Activated naive CD4-positive, alpha-beta T cell treated with anti-CD3 and anti-CD28 coated beads, Interleukin-2, amount 10 ng/mL, durations not matched to agents 7 days and 5 days (primary cell): ENCODE results near the gene TMC8.

Experiments used
- CTCF ChIA-PET: fragments of 350-600 bp; sonication (Branson Sonifier 250); formaldehyde crosslinking; loops from one replicate; lab custom pipeline; 2021; ENCODE audit warnings: antibody characterized with exemption; lab: Charles Lee
- DNase-seq: peaks from one replicate; pipeline ENCODE4 v3.0.0-alpha.2; 2020
- H3K27ac Mint-ChIP-seq: one replicate; pipeline ENCODE4 v1.8.0; 2021; ENCODE audit warnings: mild to moderate bottlenecking, moderate library complexity, mixed read lengths
- H3K27me3 Mint-ChIP-seq: one replicate; pipeline ENCODE4 v1.8.0; 2021; ENCODE audit warnings: mild to moderate bottlenecking, mixed read lengths
- H3K36me3 Mint-ChIP-seq: one replicate; pipeline ENCODE4 v1.8.0; 2021; ENCODE audit warnings: mixed read lengths
- H3K4me1 Mint-ChIP-seq: one replicate; pipeline ENCODE4 v1.8.0; 2021; ENCODE audit warnings: mixed read lengths
- H3K4me3 Mint-ChIP-seq: one replicate; pipeline ENCODE4 v1.8.0; 2021; ENCODE audit warnings: mild to moderate bottlenecking, moderate library complexity, mixed read lengths
- H3K9me3 Mint-ChIP-seq: one replicate; pipeline ENCODE4 v1.8.0; 2021; ENCODE audit warnings: mixed read lengths

TMC8 gene

DNA sequence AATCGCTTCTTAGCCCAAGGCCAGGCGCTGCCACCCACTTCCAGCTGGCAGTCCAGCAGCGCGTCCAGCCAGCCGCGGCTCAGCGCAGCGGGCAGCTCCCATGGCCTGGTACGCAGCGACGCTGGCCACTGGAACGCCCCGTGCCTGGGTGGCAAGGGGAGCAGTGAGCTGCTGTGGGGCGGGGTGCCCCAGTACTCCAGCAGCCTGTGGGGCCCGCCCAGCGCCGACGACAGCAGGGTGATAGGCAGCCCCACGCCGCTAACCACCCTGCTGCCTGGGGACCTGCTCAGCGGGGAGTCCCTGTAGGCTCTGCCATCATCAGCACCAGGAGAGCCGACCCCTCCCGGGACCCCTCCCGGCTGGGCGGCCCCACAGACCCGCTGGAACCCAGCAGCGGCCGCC lies 26.0 kb upstream of the TMC8 start:
- no peak overlapping the region for H3K4me3 Mint-ChIP-seq
- H3K4me1 Mint-ChIP-seq: no peaks in the 10 kb centered on the region
- peaks cover 45% of the 10 kb centered on the region for H3K36me3 Mint-ChIP-seq
- CTCF ChIA-PET: no interaction called here
- no peak overlapping the region for H3K27ac Mint-ChIP-seq
- no peaks in the 10 kb centered on the region for H3K27me3 Mint-ChIP-seq
- DNase-seq: no peak
- peaks cover 1% of the 10 kb centered on the region for H3K9me3 Mint-ChIP-seq

GRCh38 chr17:78105101-78105500 lies 25.5 kb upstream of the TMC8 start:
- H3K9me3 Mint-ChIP-seq: no peaks in the 10 kb centered on the region
- H3K36me3 Mint-ChIP-seq: peaks cover 42% of the 10 kb centered on the region
- no peak overlapping the region for H3K4me3 Mint-ChIP-seq
- no peaks in the 10 kb centered on the region for H3K4me1 Mint-ChIP-seq
- no peak for DNase-seq
- CTCF ChIA-PET: no interaction called here
- H3K27me3 Mint-ChIP-seq: no peaks in the 10 kb centered on the region
- H3K27ac Mint-ChIP-seq: no peak overlapping the region

GRCh38 chr17:78105551-78105950 lies 25.0 kb upstream of the TMC8 start:
- H3K4me1 Mint-ChIP-seq: no peaks in the 10 kb centered on the region
- DNase-seq: no peak
- H3K27me3 Mint-ChIP-seq: no peaks in the 10 kb centered on the region
- CTCF ChIA-PET: no interaction called here
- H3K4me3 Mint-ChIP-seq: no peak overlapping the region
- no peak overlapping the region for H3K27ac Mint-ChIP-seq
- peaks cover 42% of the 10 kb centered on the region for H3K36me3 Mint-ChIP-seq
- H3K9me3 Mint-ChIP-seq: no peaks in the 10 kb centered on the region

GRCh38 chr17:78106211-78106610 lies 24.4 kb upstream of the TMC8 start:
- DNase-seq: no peak
- peaks cover 43% of the 10 kb centered on the region for H3K36me3 Mint-ChIP-seq
- CTCF ChIA-PET: interaction anchor here (0.6 to 1.4 kb wide), 3 partner anchors 21 to 92 kb away, joined by 3 to 4 read pairs (median 3); no protein-coding TSS in a partner anchor
- no peaks in the 10 kb centered on the region for H3K27me3 Mint-ChIP-seq
- peaks cover 3% of the 10 kb centered on the region for H3K4me1 Mint-ChIP-seq
- H3K9me3 Mint-ChIP-seq: no peaks in the 10 kb centered on the region
- H3K4me3 Mint-ChIP-seq: no peak overlapping the region
- no peak overlapping the region for H3K27ac Mint-ChIP-seq

DNA sequence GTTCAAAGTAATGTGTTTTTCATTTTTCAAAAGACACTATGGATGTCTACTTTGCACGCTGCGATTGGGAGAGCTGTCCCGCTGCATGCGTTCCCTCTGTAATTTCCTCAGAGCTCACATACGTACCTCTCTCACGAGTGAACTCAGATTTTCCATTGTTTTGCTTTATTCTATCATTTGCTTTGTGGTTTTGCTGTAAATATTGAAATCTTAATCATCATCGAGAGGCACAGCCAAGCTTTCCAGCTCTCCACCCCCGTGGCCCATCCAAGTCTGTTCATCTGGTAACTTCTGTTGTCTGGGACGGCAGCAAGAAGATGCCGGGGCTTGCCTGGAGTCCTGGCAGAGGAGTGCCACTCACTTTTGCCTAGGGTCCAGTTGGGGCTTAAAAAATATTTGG lies 23.1 kb upstream of the TMC8 start:
- peaks cover 38% of the 10 kb centered on the region for H3K36me3 Mint-ChIP-seq
- peaks cover 7% of the 10 kb centered on the region for H3K4me1 Mint-ChIP-seq
- no peak overlapping the region for H3K4me3 Mint-ChIP-seq
- CTCF ChIA-PET: interaction anchor here (1.4 kb wide), 1 partner anchor 68 kb away, joined by 4 read pairs; no protein-coding TSS in a partner anchor
- H3K27ac Mint-ChIP-seq: no peak overlapping the region
- DNase-seq: no peak
- no peaks in the 10 kb centered on the region for H3K9me3 Mint-ChIP-seq
- H3K27me3 Mint-ChIP-seq: no peaks in the 10 kb centered on the region

DNA sequence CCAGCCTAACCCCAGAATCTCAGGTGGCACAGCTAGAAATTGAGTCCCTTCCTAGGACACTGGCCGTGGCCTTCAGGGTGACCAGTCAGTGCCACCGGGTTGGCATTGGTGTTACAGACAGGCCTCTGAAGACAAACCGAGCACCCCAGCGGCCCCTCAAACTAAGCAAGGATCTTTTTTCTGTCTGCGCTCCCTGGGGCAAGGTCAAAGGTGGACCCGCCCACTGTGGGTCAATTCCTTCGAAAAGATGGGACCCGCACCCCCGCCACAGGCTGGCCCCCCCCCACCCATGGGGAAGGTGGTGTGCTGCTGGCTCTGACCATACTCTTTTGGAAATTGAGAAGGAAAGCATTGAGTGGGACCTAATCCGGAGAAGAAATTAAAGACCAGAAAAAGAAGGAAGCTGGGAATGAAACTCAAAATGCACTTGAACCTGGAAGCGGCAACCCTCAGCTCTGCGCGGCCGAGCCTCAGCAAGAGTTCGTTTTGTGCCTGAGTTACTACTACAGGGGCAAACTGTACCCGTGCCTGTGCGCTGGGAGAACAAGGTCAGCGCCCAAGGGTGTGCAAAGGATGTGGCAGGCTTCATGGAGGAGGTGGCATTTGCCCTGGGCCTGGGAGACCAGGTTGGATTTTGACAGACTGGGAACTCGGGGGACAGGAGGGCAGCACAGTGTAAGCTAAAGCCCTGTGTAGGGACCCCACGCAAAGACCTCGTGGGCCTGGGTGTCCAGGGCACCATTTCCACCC lies 22.4 kb upstream of the TMC8 start:
- CTCF ChIA-PET: interaction anchor here (1.2 to 9.0 kb wide), 2 partner anchors 23 to 29 kb away, joined by 3 to 113 read pairs; no protein-coding TSS in a partner anchor
- Mint-ChIP-seq H3K4me1 (peaks cover 14% of the 10 kb centered on the region), H3K27ac (peak overlapping the region; percentile 42), H3K36me3 (peaks cover 44% of the 10 kb centered on the region), H3K9me3 (no peaks in the 10 kb centered on the region), H3K27me3 (no peaks in the 10 kb centered on the region), H3K4me3 (no peak overlapping the region)
- no peak for DNase-seq

DNA sequence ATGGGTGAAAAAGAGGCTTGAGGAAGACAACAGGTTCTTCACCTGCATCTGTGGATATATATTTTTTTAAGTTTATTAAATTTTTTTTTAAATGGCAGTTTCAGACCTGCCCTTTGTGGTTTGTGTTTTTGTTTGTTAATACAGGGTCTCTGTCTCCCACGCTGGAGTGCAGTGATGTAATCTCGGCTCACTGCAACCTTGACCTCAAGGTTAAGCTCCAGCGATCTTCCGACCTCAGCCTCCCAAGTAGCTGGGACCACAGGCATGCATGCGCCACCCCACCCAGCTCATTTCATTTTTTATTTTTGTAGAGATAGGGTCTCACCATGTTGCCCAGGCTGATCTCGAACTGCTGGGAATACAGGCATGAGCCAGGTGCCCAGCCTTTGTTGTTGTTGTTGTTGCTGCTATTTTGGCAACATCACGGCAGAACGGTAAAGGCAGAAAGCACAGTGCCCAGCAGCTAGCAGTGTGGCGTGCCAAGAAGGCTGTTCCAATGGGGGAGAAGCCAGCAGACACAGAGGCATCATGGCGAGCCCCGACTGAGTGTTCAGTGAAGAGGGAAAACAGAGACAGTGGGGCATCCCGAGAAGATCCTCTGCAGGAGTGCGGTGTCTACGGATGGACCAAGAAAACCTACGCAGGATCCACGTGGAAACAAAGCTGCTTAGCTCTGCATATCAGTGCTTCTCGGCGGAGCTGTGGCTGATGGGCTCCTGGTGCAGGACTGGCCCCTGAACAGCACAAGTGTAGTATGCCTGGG lies 21.7 kb upstream of the TMC8 start:
- Mint-ChIP-seq H3K4me3 (no peak overlapping the region), H3K4me1 (peaks cover 22% of the 10 kb centered on the region), H3K27ac (no peak overlapping the region), H3K9me3 (no peaks in the 10 kb centered on the region), H3K27me3 (no peaks in the 10 kb centered on the region), H3K36me3 (peaks cover 48% of the 10 kb centered on the region)
- CTCF ChIA-PET: interaction anchor here (1.2 to 9.0 kb wide), 2 partner anchors 24 to 28 kb away, joined by 3 to 113 read pairs; no protein-coding TSS in a partner anchor
- no peak for DNase-seq

GRCh38 chr17:78109489-78109761 lies 21.1 kb upstream of the TMC8 start:
- Mint-ChIP-seq H3K4me1 (peaks cover 27% of the 10 kb centered on the region), H3K9me3 (no peaks in the 10 kb centered on the region), H3K4me3 (no peak overlapping the region), H3K27me3 (no peaks in the 10 kb centered on the region), H3K27ac (no peak overlapping the region), H3K36me3 (peaks cover 51% of the 10 kb centered on the region)
- no peak for DNase-seq
- CTCF ChIA-PET: interaction anchor here (9.0 kb wide), 1 partner anchor 27 kb away, joined by 113 read pairs; no protein-coding TSS in a partner anchor

DNA sequence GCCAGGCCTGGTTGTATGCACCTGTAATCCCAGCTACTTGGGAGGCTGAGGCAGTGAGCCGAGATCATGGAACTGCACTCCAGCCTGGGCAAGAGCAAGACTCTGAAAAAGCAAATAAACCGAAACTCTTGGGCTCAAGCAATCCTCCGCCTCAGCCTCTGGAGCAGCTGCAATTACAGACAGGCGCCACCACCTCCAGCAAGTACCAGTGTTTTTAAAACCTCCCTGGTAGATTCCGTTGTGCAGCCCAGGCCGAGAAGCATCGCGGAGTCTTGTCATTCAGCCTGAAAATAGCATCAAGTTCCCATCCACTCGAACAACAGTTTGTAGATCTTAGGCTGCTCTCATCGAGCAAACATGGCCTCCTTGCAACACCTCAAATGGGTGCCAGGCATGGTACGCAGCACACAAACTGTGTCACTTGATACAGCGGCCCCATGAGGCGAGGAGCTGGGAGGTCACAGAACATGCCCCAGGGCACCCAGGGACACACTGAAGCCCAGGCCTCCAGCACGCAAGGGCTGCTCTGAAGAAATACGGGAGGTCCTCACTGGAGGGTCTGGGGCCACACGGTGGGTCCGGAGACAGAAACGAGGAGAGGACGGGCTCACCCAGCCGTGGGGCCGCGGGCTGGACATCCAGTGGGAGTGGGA lies 20.1 kb upstream of the TMC8 start:
- peaks cover 55% of the 10 kb centered on the region for H3K36me3 Mint-ChIP-seq
- CTCF ChIA-PET: interaction anchor here (1.0 to 9.0 kb wide), 3 partner anchors 26 to 91 kb away, joined by 3 to 113 read pairs (median 3); no protein-coding TSS in a partner anchor
- no peak overlapping the region for H3K4me3 Mint-ChIP-seq
- no peak for DNase-seq
- H3K27ac Mint-ChIP-seq: peak overlapping the region; percentile 60
- H3K27me3 Mint-ChIP-seq: no peaks in the 10 kb centered on the region
- no peaks in the 10 kb centered on the region for H3K9me3 Mint-ChIP-seq
- H3K4me1 Mint-ChIP-seq: peaks cover 34% of the 10 kb centered on the region

DNA sequence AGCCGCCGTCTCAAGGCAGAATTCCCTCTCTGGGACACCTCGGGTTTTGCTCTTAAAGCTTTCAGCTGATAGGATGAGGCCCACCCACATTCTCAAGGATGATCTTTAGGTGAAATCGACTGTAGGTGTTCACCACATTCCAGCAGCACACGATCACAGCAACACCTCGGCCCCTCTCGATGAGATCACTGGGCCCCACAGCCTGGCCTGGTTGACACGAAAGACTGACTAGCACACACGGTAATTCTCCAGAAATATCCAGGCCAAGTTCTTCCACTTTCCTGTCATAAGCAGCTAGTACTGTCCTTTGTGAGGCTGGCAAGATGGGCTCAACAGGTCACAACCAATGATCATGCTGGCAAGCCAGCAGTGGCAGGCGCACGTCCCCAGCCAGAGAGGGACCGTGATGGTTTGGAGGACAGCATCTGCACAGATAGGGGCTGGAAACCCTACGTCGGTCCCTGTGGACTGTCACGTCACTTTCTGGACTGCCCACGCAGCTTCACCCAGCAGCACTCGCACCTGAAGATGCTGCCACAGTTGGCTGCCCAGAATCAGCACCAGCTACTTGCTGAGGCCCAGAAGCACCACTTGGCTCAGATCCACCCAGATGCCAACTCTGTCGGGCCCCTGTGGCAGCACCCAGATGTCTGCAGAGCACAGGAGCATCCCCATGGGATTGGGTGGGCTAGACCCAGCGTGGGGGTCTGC lies 19.4 kb upstream of the TMC8 start:
- H3K9me3 Mint-ChIP-seq: no peaks in the 10 kb centered on the region
- H3K4me1 Mint-ChIP-seq: peaks cover 34% of the 10 kb centered on the region
- no peak for DNase-seq
- H3K36me3 Mint-ChIP-seq: peaks cover 55% of the 10 kb centered on the region
- H3K4me3 Mint-ChIP-seq: no peak overlapping the region
- H3K27ac Mint-ChIP-seq: peak overlapping the region; percentile 62
- CTCF ChIA-PET: interaction anchor here (0.8 to 9.0 kb wide), 4 partner anchors 26 to 92 kb away, joined by 3 to 113 read pairs (median 3); no protein-coding TSS in a partner anchor
- no peaks in the 10 kb centered on the region for H3K27me3 Mint-ChIP-seq

- Mint-ChIP-seq H3K4me3 (no peak overlapping the region), H3K36me3 (peaks cover 57% of the 10 kb centered on the region), H3K4me1 (peaks cover 36% of the 10 kb centered on the region), H3K9me3 (no peaks in the 10 kb centered on the region), H3K27ac (peak overlapping the region; percentile 76), H3K27me3 (no peaks in the 10 kb centered on the region)
- DNase-seq: no peak
- CTCF ChIA-PET: interaction anchor here (0.8 to 9.0 kb wide), 9 partner anchors 17 to 93 kb away, joined by 3 to 113 read pairs (median 3); partner anchors contain the start of gene TMC6
Observed at GRCh38 chr17:78111727-78112517, 18.6 kb upstream of the TMC8 start.

DNA sequence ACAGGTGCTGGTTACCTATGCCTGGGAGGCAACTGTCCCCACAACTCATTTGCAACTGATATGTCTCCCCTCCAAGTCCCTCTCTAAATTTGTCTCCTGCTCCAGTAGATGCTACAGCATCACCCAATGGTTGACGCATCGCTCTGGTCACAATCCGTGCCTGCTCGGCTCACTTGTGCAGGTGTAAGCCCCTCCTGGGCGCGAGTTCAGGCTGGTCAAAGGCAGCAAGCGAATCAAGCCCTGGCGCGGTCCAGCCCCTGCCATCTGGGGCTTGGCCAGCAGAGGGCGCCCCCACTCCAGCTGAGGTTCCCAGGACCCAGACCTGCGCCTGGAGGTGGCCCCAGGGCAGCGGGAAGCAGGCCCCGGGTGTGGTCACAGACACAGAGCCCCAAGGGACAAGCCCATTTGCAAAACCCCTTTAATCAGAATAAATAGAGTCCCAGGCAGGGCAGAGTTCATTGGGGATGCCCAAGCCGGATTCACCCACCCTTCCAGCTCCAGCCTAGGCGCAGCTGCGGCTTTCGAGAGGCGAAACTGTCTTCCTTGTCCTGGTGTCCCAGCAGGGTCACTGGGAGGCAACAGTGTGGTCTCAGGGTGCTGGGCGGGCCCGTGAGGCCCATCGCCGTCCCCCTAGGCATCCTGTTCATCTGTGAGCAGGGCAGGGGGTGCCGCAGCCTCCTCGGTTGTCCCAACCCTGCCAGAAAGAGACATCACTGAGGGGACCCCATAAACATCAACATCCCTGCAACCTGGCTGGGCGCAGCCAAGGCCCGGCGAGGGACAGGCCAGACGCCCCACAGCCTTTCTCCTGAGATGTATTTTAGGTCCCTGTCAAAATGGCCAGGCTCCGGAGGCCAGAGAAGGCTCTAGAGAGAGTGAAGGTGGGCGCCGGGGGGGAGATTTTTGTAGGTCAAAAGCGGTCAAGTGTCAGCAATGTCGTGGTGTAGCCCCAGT lies 17.8 kb upstream of the TMC8 start:
- peaks cover 58% of the 10 kb centered on the region for H3K36me3 Mint-ChIP-seq
- no peak overlapping the region for H3K4me3 Mint-ChIP-seq
- H3K9me3 Mint-ChIP-seq: no peaks in the 10 kb centered on the region
- H3K27me3 Mint-ChIP-seq: no peaks in the 10 kb centered on the region
- peak overlapping the region; percentile 76 for H3K27ac Mint-ChIP-seq
- H3K4me1 Mint-ChIP-seq: peaks cover 42% of the 10 kb centered on the region
- DNase-seq: peak; percentile 83
- CTCF ChIA-PET: interaction anchor here (0.9 to 9.0 kb wide), 11 partner anchors 12 to 72 kb away, joined by 3 to 113 read pairs (median 4); partner anchors contain the start of genes TMC6 and TMC8
